Hindlimb muscle (tissue), 1 donor: Measurements from ENCODE around the gene PGA4. TPM values are rescaled to one million over a fixed set of nuclear protein-coding genes. Genes with fewer than 3 reads are reported as not detected.

Experiments
- DNase-seq: peaks from one replicate; pipeline ENCODE4 v3.0.0-alpha.2; 2013
- polyA plus RNA-seq: library from polyadenylated mRNA; unstranded; fragments of 120-200 nt; gene quantifications from one replicate; pipeline ENCODE4 v1.2.1, GENCODE V29; 2013; ENCODE audit not compliant: insufficient read length

Gene PGA4
- polyA plus RNA-seq, 1 donor: 0.44 TPM

DNA sequence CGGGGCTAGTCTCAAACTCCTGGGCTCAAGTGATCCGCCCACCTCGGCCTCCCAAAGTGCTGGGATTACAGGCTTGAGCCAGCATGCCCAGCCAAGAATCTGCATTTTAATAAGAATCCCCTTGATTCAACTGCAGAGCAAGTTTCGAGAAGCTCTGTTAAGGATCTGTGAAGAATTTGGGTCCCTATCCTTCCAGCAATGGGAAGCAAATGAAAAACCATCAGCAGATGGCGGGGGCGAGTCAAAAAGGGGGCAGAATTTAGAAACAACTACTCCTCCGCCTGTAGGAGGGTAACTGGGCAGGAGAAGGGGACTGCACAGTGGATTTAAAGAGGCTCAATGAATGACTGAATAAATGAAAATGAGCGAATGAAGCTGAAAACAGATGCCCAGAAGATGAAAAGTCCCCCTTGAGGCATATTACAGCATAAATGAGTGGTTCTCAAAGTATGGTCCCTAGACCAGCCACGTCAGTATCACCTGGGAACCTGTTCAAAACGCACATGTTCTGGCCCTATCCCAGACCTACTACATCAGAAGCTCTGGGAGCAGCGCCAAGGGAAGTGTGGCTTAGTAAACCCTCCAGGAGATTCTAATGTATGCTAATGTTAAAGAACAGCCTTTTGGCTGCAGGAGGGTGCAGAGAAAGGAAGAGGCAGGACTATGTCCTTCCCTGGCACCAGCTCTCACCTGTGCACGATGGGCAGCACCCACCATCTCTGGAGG lies 58.0 kb downstream of the PGA4 start:
- DNase-seq: no peak

DNA sequence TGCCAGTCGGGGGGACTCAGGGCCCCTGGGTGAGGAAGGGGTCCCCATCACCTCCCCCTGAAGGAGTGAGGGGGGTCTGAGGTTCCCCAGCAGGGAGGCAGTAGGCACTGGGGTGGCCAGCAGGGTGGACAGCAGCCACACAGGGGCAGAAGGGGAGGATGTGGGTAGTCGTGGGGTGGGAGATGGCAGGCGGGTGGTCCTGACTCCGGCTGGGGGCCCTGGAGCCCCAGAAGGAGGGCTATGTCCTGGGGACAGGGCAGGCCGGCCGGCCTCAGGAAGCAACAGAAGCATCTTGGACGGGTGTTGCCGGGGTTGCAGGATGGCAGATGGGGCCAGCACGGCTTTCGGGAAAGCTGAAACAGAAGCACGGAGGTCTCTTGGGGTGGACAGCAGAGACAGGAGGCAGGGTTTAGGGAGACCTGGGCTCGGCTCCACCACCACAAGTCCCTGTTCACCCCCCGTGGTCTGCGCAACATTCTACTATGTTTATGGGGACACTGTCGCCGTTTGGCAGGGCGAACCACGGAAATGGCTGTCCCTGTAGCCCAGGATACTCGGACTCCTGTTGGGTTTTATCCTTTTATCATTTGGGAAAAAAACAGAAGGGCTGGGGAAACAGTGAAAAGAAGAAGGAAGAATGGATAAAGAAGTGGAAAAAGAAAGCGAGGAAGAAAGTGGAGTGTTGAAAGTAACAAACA lies 58.9 kb downstream of the PGA4 start:
- DNase-seq: no peak

Other genes with a start within 250 kb of the PGA4 start
- 0.13 TPM for gene CD5, start 119.9 kb upstream of the PGA4 start, polyA plus RNA-seq
- 22.0 TPM for gene VPS37C, start 60.9 kb upstream of the PGA4 start, polyA plus RNA-seq
- gene PGA3, start 18.8 kb upstream of the PGA4 start, polyA plus RNA-seq: not detected
- gene PGA5, start 18.8 kb downstream of the PGA4 start, polyA plus RNA-seq: 1.1 TPM
- 4.9 TPM for gene VWCE, start 73.0 kb downstream of the PGA4 start, polyA plus RNA-seq
- gene DDB1, start 110.8 kb downstream of the PGA4 start, polyA plus RNA-seq: 190 TPM
- 20.7 TPM for gene TKFC, start 110.9 kb downstream of the PGA4 start, polyA plus RNA-seq
- 16.9 TPM for gene CYB561A3, start 139.5 kb downstream of the PGA4 start, polyA plus RNA-seq
- gene TMEM138, start 140.0 kb downstream of the PGA4 start, polyA plus RNA-seq: 17.8 TPM
- gene TMEM216, start 170.2 kb downstream of the PGA4 start, polyA plus RNA-seq: 11.2 TPM
- gene CPSF7, start 207.6 kb downstream of the PGA4 start, polyA plus RNA-seq: 78.3 TPM
- 29.9 TPM for gene SDHAF2, start 207.8 kb downstream of the PGA4 start, polyA plus RNA-seq